Breast epithelium (tissue), 3 donors: ENCODE data around the gene SLC35F3.

Source experiments
- CTCF ChIP-seq, 3 donors: fragments of 450-650 bp; IDR thresholded peaks; one replicate each; pipeline ENCODE4 v1.5.1; 2016 to 2017; ENCODE audit warnings: antibody characterized with exemption in 3 of 3, mild to moderate bottlenecking in 3 of 3, moderate library complexity in 3 of 3
- POLR2A ChIP-seq: fragments of 450-650 bp; IDR thresholded peaks from one replicate; pipeline ENCODE4 v1.6.1; 2016; ENCODE audit warnings: antibody characterized with exemption, mild to moderate bottlenecking, moderate library complexity
- POLR2AphosphoS5 ChIP-seq, 3 donors: sonication (generic); formaldehyde crosslinking; IDR thresholded peaks; one replicate each; pipeline ENCODE4 v1.6.1; 2017; ENCODE audit warnings: antibody characterized with exemption in 3 of 3

- TF ChIP-seq CTCF (IDR thresholded peaks at IDR 0.05) (no peak), POLR2A (no peak), POLR2AphosphoS5 (IDR thresholded peaks at IDR 0.05) (no peak)
Measured at GRCh38 chr1:233951804-233952203, 47.3 kb downstream of the SLC35F3 start.
